SK-N-SH treated with all-trans-retinoic acid at 6 μM for 48 hours (cell line): ENCODE measurements around the gene PTPRN2.

Experiments used
- ATAC-seq: fragments of 200-7000 bp; cut with Tn5 transposase; 3 replicates; pipeline ENCODE4 v1.9.1; 2020; ENCODE audit warnings: mild to moderate bottlenecking, moderate library complexity
- ARNTL ChIP-seq: fragments of 450-650 bp; formaldehyde crosslinking; IDR thresholded peaks from 2 replicates; pipeline ENCODE4 v1.5.0; 2020; ENCODE audit warnings: low read depth, mild to moderate bottlenecking, moderate library complexity, borderline replicate concordance
- BACH2 ChIP-seq: fragments of 250-450 bp; sonication (Bioruptor Pico); IDR thresholded peaks from 2 replicates; pipeline ENCODE4 v1.9.0; 2021; ENCODE audit warnings: mild to moderate bottlenecking, borderline replicate concordance
- CSDC2 ChIP-seq: fragments of 250-450 bp; sonication (Bioruptor Pico); IDR thresholded peaks from 2 replicates; pipeline ENCODE4 v1.5.0; 2020; ENCODE audit warnings: mild to moderate bottlenecking, moderate library complexity
- CSRNP3 ChIP-seq: fragments of 250-450 bp; sonication (Bioruptor Pico); IDR thresholded peaks from 2 replicates; pipeline ENCODE4 v1.5.1; 2021; ENCODE audit warnings: mild to moderate bottlenecking, moderate library complexity
- ESRRG ChIP-seq: fragments of 250-450 bp; sonication (Bioruptor Pico); IDR thresholded peaks from 2 replicates; pipeline ENCODE4 v1.6.1; 2021; ENCODE audit warnings: mild to moderate bottlenecking
- GLIS3 ChIP-seq: fragments of 250-450 bp; sonication (Bioruptor Pico); IDR thresholded peaks from 2 replicates; pipeline ENCODE4 v1.5.0; 2020; ENCODE audit warnings: mild to moderate bottlenecking, moderate library complexity
- ISL1 ChIP-seq: fragments of 250-450 bp; sonication (Bioruptor Pico); IDR thresholded peaks from 2 replicates; pipeline ENCODE4 v2.1.2; 2022; ENCODE audit warnings: mild to moderate bottlenecking, moderate library complexity
- OSR1 ChIP-seq: fragments of 250-450 bp; sonication (Bioruptor Pico); IDR thresholded peaks from 2 replicates; pipeline ENCODE4 v1.8.0; 2022; ENCODE audit warnings: moderate library complexity, mild to moderate bottlenecking, inconsistent platforms
- PATZ1 ChIP-seq: fragments of 250-450 bp; sonication (Bioruptor Pico); IDR thresholded peaks from 2 replicates; pipeline ENCODE4 v1.8.0; 2020; ENCODE audit warnings: mild to moderate bottlenecking, moderate library complexity, borderline replicate concordance
- POU6F1 ChIP-seq: fragments of 250-450 bp; sonication (Bioruptor Pico); IDR thresholded peaks from 2 replicates; pipeline ENCODE4 v1.8.0; 2021; ENCODE audit warnings: low read depth, mild to moderate bottlenecking, moderate library complexity, borderline replicate concordance
- PPARA ChIP-seq: fragments of 250-450 bp; sonication (Bioruptor Pico); IDR thresholded peaks from 2 replicates; pipeline ENCODE4 v1.5.0; 2020; ENCODE audit warnings: mild to moderate bottlenecking, borderline replicate concordance
- RARB ChIP-seq: fragments of 250-450 bp; sonication (Bioruptor Pico); IDR thresholded peaks from 2 replicates; pipeline ENCODE4 v1.8.0; 2021; ENCODE audit warnings: mild to moderate bottlenecking, moderate library complexity
- SNAI2 ChIP-seq: fragments of 250-450 bp; sonication (Bioruptor Pico); IDR thresholded peaks from 2 replicates; pipeline ENCODE4 v1.5.0; 2020; ENCODE audit warnings: mild to moderate bottlenecking, moderate library complexity
- TSHZ2 ChIP-seq: fragments of 250-450 bp; sonication (Bioruptor Pico); IDR thresholded peaks from 2 replicates; pipeline ENCODE4 v1.5.0; 2020; ENCODE audit warnings: mild to moderate bottlenecking, moderate library complexity
- ZC3H10 ChIP-seq: fragments of 250-450 bp; sonication (Bioruptor Pico); IDR thresholded peaks from 2 replicates; pipeline ENCODE4 v1.5.1; 2021; ENCODE audit warnings: mild to moderate bottlenecking, moderate library complexity
- ZFP3 ChIP-seq: fragments of 250-450 bp; sonication (Bioruptor Pico); IDR thresholded peaks from 2 replicates; pipeline ENCODE4 v1.5.0; 2020; ENCODE audit warnings: mild to moderate bottlenecking, moderate library complexity
- ZFP30 ChIP-seq: fragments of 450-650 bp; formaldehyde crosslinking; IDR thresholded peaks from 2 replicates; pipeline ENCODE4 v1.5.0; 2022; ENCODE audit warnings: mild to moderate bottlenecking, moderate library complexity
- ZNF565 ChIP-seq: fragments of 450-650 bp; formaldehyde crosslinking; conservative IDR thresholded peaks from 2 replicates; pipeline ENCODE4 v1.5.0; 2020; ENCODE audit warnings: low read depth, mild to moderate bottlenecking, moderate library complexity
- ZNF70 ChIP-seq: fragments of 450-650 bp; formaldehyde crosslinking; IDR thresholded peaks from 2 replicates; pipeline ENCODE4 v1.5.0; 2020; ENCODE audit warnings: mild to moderate bottlenecking, moderate library complexity
- ZNF8 ChIP-seq: fragments of 450-650 bp; formaldehyde crosslinking; IDR thresholded peaks from 2 replicates; pipeline ENCODE4 v1.5.0; 2020; ENCODE audit warnings: mild to moderate bottlenecking, moderate library complexity

Gene PTPRN2

GRCh38 chr7:158040199-158040598 lies 547.4 kb downstream of the PTPRN2 start:
- TF ChIP-seq GLIS3 (CRISPR knock-in tag) (no peak), ISL1 (CRISPR knock-in tag) (no peak), ZFP3 (no peak), SNAI2 (CRISPR knock-in tag) (no peak), BACH2 (CRISPR knock-in tag) (no peak), ZFP30 (CRISPR knock-in tag) (no peak), ZNF565 (no peak)
- ATAC-seq: no peak

- ATAC-seq: no peak
Measured at GRCh38 chr7:158039270-158039669, 548.4 kb downstream of the PTPRN2 start.

GRCh38 chr7:158037211-158037610 lies 550.4 kb downstream of the PTPRN2 start:
- no peak for ATAC-seq
- TF ChIP-seq ZC3H10 (CRISPR knock-in tag): no peak
- no peak for TF ChIP-seq ESRRG (CRISPR knock-in tag)
- no peak for TF ChIP-seq POU6F1 (CRISPR knock-in tag)
- no peak for TF ChIP-seq PATZ1 (CRISPR knock-in tag)
- TF ChIP-seq TSHZ2 (CRISPR knock-in tag): no peak
- no peak for TF ChIP-seq BACH2 (CRISPR knock-in tag)

More at GRCh38 chr7:158039270-158039669, 548.4 kb downstream of the PTPRN2 start:
- no peak for TF ChIP-seq ZNF8 (CRISPR knock-in tag)
- TF ChIP-seq ZNF70 (CRISPR knock-in tag): no peak

GRCh38 chr7:158035343-158035742 lies 552.3 kb downstream of the PTPRN2 start:
- TF ChIP-seq CSRNP3 (CRISPR knock-in tag) (no peak), ZFP3 (no peak), BACH2 (CRISPR knock-in tag) (no peak), ZFP30 (CRISPR knock-in tag) (no peak), POU6F1 (CRISPR knock-in tag) (no peak), GLIS3 (CRISPR knock-in tag) (no peak), ZNF70 (CRISPR knock-in tag) (no peak), SNAI2 (CRISPR knock-in tag) (no peak), RARB (CRISPR knock-in tag) (no peak), ZNF565 (no peak), ARNTL (CRISPR knock-in tag) (no peak), CSDC2 (no peak), PPARA (CRISPR knock-in tag) (no peak), ISL1 (CRISPR knock-in tag) (no peak), ZC3H10 (CRISPR knock-in tag) (no peak), OSR1 (CRISPR knock-in tag) (no peak)
- TF ChIP-seq, all 23 proteins: peak for 0
- no peak for ATAC-seq
